ENCODE data around the gene OR1E1.
"Not testable (repeated sequence)": the region's sequence is repeated elsewhere in the genome, so short reads cannot be mapped to it uniquely, and the experiment has no call there.

Gene OR1E1

GRCh38 chr17:3378321-3378720 is 19.9 kb downstream of the OR1E1 start:
- Histone ChIP-seq H3K4me1 (no peaks in the 10 kb centered on the region), H3K79me2 (no peaks in the 10 kb centered on the region), H3K27me3 (ENCODE audit: control insufficient read depth, insufficient read depth, low read length) (no peaks in the 10 kb centered on the region), H3K4me3 (ENCODE audit: low read depth, low read length) (no peak overlapping the region), H3K9me3 (ENCODE audit: control insufficient read depth, low read length) (no peaks in the 10 kb centered on the region), H3K4me2 (ENCODE audit: low read length) (no peak overlapping the region), H3K36me3 (ENCODE audit: control insufficient read depth, insufficient read depth, low read length) (no peaks in the 10 kb centered on the region), H2AFZ (no peak overlapping the region), H3K27ac (no peak overlapping the region), H3K9ac (no peak overlapping the region)
- no peak for TF ChIP-seq CTCF (IDR thresholded peaks at IDR 0.05)

GRCh38 chr17:3371167-3371566 is 27.0 kb downstream of the OR1E1 start:
- H3K36me3 ChIP-seq (ENCODE audit: control insufficient read depth, insufficient read depth, low read length); H3K79me2 ChIP-seq; H2AFZ ChIP-seq; H3K27me3 ChIP-seq (ENCODE audit: control insufficient read depth, insufficient read depth, low read length); H3K9ac ChIP-seq; H3K4me3 ChIP-seq (ENCODE audit: low read depth, low read length); H3K27ac ChIP-seq; H3K9me3 ChIP-seq (ENCODE audit: control insufficient read depth, low read length); H3K4me1 ChIP-seq; H3K4me2 ChIP-seq (ENCODE audit: low read length): not testable (repeated sequence)

Measured in parathyroid adenoma (tissue), 2 donors.